Myocyte (in vitro differentiated cells): ENCODE results near the gene RREB1. TPM values are rescaled to one million over a fixed set of nuclear protein-coding genes. Genes with fewer than 3 reads are reported as not detected.
"Not testable (repeated sequence)": the region's sequence is repeated elsewhere in the genome, so short reads cannot be mapped to it uniquely, and the experiment has no call there.

Source experiments
- DNase-seq: peaks from one replicate; pipeline ENCODE4 v3.0.0-alpha.2; 2012; ENCODE audit warnings: low read depth
- total RNA-seq: library from RNA; depleted of rRNA; stranded (reverse); fragments of >200 nt; gene quantifications from 2 replicates; pipeline ENCODE4 v1.2.3, GENCODE V29; 2014

The RREB1 gene
- total RNA-seq, 1 donor from 2014 or later: 19.6 TPM

- DNase-seq: no peak
Observed at GRCh38 chr6:7260291-7261031, 152.7 kb downstream of the RREB1 start.

- peak; percentile 95 for DNase-seq
Observed at GRCh38 chr6:7261032-7261841, 153.5 kb downstream of the RREB1 start.

- DNase-seq: peak; percentile 88
Observed at GRCh38 chr6:7261852-7262461, 154.2 kb downstream of the RREB1 start.

- no peak for DNase-seq
Observed at GRCh38 chr6:7262746-7263518, 155.2 kb downstream of the RREB1 start.

GRCh38 chr6:7263519-7263805 is 155.7 kb downstream of the RREB1 start:
- DNase-seq: not testable (repeated sequence)

- DNase-seq: no peak
Observed at GRCh38 chr6:7264041-7264440, 156.3 kb downstream of the RREB1 start.

- DNase-seq: no peak
Observed at GRCh38 chr6:7264686-7265384, 157.1 kb downstream of the RREB1 start.

GRCh38 chr6:7265385-7265726 is 157.6 kb downstream of the RREB1 start:
- not testable (repeated sequence) for DNase-seq

- DNase-seq: no peak
Observed at GRCh38 chr6:7267071-7267465, 159.3 kb downstream of the RREB1 start.

GRCh38 chr6:7267466-7268091 is 159.8 kb downstream of the RREB1 start:
- peak; percentile 93 for DNase-seq

- DNase-seq: no peak
Observed at GRCh38 chr6:7268362-7268761, 160.6 kb downstream of the RREB1 start.

GRCh38 chr6:7268816-7269555 is 161.2 kb downstream of the RREB1 start:
- peak; percentile 51 for DNase-seq

GRCh38 chr6:7269816-7270215 is 162.1 kb downstream of the RREB1 start:
- DNase-seq: no peak

- peak; percentile 83 for DNase-seq
Observed at GRCh38 chr6:7270320-7271204, 162.8 kb downstream of the RREB1 start.

- DNase-seq: no peak
Observed at GRCh38 chr6:7271205-7271534, 163.4 kb downstream of the RREB1 start.

- no peak for DNase-seq
Observed at GRCh38 chr6:7273709-7274108, 165.9 kb downstream of the RREB1 start.

GRCh38 chr6:7274525-7274924 is 166.8 kb downstream of the RREB1 start:
- DNase-seq: not testable (repeated sequence)

- DNase-seq: no peak
Observed at GRCh38 chr6:7276199-7276524, 168.4 kb downstream of the RREB1 start.
